GM23338 (cell line): ENCODE results near the gene STK39. TPM values are rescaled to one million over a fixed set of nuclear protein-coding genes. Genes with fewer than 3 reads are reported as not detected.

Experiments
- ATAC-seq: fragments of 200-7000 bp; cut with Tn5 transposase; 3 replicates; pipeline ENCODE4 v1.9.1; 2020
- DNase-seq: peaks from one replicate; pipeline ENCODE4 v3.0.0-alpha.2; 2015; ENCODE audit warnings: low spot score
- H2AFZ ChIP-seq: fragments of 200-600 bp; sonication (generic); 2 replicates; pipeline ENCODE4 v1.8.0; 2016; ENCODE audit warnings: antibody characterized with exemption, mild to moderate bottlenecking, moderate library complexity
- H3F3A ChIP-seq: fragments of 200-600 bp; sonication (generic); replicated peaks from 2 replicates; pipeline ENCODE4 v1.8.0; 2017; ENCODE audit warnings: antibody characterized with exemption, mixed run types, low read depth
- H3K27ac ChIP-seq: fragments of 200-600 bp; sonication (generic); 2 replicates; pipeline ENCODE4 v1.6.1; 2016; ENCODE audit warnings: low read depth
- H3K27me3 ChIP-seq: fragments of 200-600 bp; sonication (generic); 2 replicates; pipeline ENCODE4 v1.8.0; 2016; ENCODE audit warnings: mild to moderate bottlenecking, mixed run types, moderate library complexity; ENCODE audit not compliant: insufficient read depth
- H3K36me3 ChIP-seq: fragments of 200-600 bp; sonication (generic); 2 replicates; pipeline ENCODE4 v1.8.0; 2016; ENCODE audit warnings: mild to moderate bottlenecking; ENCODE audit not compliant: insufficient read depth
- H3K4me1 ChIP-seq: fragments of 200-600 bp; sonication (generic); 2 replicates; pipeline ENCODE4 v1.8.0; 2016; ENCODE audit warnings: mild to moderate bottlenecking, moderate library complexity; ENCODE audit not compliant: insufficient read depth
- H3K4me2 ChIP-seq: fragments of 200-600 bp; sonication (generic); 2 replicates; pipeline ENCODE4 v1.7.1; 2017; ENCODE audit warnings: mixed run types
- H3K4me3 ChIP-seq: fragments of 200-600 bp; sonication (generic); 2 replicates; pipeline ENCODE4 v1.6.1; 2016; ENCODE audit warnings: mixed run types
- H3K79me2 ChIP-seq: fragments of 200-600 bp; sonication (generic); replicated peaks from 2 replicates; pipeline ENCODE4 v1.8.0; 2017; ENCODE audit warnings: mild to moderate bottlenecking; ENCODE audit not compliant: insufficient read depth
- H3K9me2 ChIP-seq: fragments of 200-600 bp; sonication (generic); 2 replicates; pipeline ENCODE4 v1.8.0; 2017; ENCODE audit not compliant: insufficient read depth
- H4K20me1 ChIP-seq: fragments of 200-600 bp; sonication (generic); replicated peaks from 2 replicates; pipeline ENCODE4 v1.8.0; 2017; ENCODE audit warnings: mild to moderate bottlenecking; ENCODE audit not compliant: insufficient read depth
- H3K27ac Mint-ChIP-seq: 2 replicates; pipeline ENCODE4 v1.8.0; 2020; ENCODE audit warnings: inconsistent platforms, mild to moderate bottlenecking, moderate library complexity, mixed read lengths
- H3K27me3 Mint-ChIP-seq: 3 replicates; pipeline ENCODE4 v1.8.0; 2022; ENCODE audit warnings: low read depth, mild to moderate bottlenecking, moderate library complexity, mixed read lengths, inconsistent platforms; ENCODE audit not compliant: insufficient read depth, poor library complexity
- H3K36me3 Mint-ChIP-seq: 3 replicates; pipeline ENCODE4 v1.8.0; 2021; ENCODE audit warnings: low read depth, mild to moderate bottlenecking, inconsistent platforms, moderate library complexity, mixed read lengths
- H3K4me1 Mint-ChIP-seq: 3 replicates; pipeline ENCODE4 v1.8.0; 2020; ENCODE audit warnings: mild to moderate bottlenecking, inconsistent platforms, mixed read lengths
- H3K4me3 Mint-ChIP-seq: 3 replicates; pipeline ENCODE4 v1.8.0; 2021; ENCODE audit warnings: moderate library complexity, mild to moderate bottlenecking, inconsistent platforms, mixed read lengths
- H3K9me3 Mint-ChIP-seq: 3 replicates; pipeline ENCODE4 v1.8.0; 2020; ENCODE audit warnings: moderate library complexity, mild to moderate bottlenecking, inconsistent platforms, mixed read lengths
- CREB1 ChIP-seq: fragments of 250-450 bp; sonication (Bioruptor Pico); IDR thresholded peaks from 2 replicates; pipeline ENCODE4 v1.5.0; 2020; ENCODE audit warnings: low read depth, mild to moderate bottlenecking, moderate library complexity
- CTCF ChIP-seq, 2 experiments: fragments of 200-600 bp in 1 of 2; sonication (generic) in 1 of 2; conservative IDR thresholded peaks; 2 replicates each; pipeline versions ENCODE4 v1.5.1 to v1.6.1; 2016 to 2017; ENCODE audit warnings: antibody characterized with exemption in 2 of 2, low read depth in 2 of 2, mild to moderate bottlenecking in 2 of 2, moderate library complexity in 1 of 2
- EZH2 ChIP-seq: fragments of 200-600 bp; sonication (generic); IDR thresholded peaks from one replicate; pipeline ENCODE4 v1.8.0; 2017; ENCODE audit warnings: antibody characterized with exemption, mild to moderate bottlenecking, low read depth; ENCODE audit not compliant: unreplicated experiment
- EZH2phosphoT487 ChIP-seq: fragments of 200-600 bp; sonication (generic); IDR thresholded peaks from one replicate; pipeline ENCODE4 v1.8.1; 2018; ENCODE audit warnings: antibody characterized with exemption; ENCODE audit not compliant: unreplicated experiment
- JUNB ChIP-seq: IDR thresholded peaks from one replicate; pipeline ENCODE4 v1.6.1; 2016; ENCODE audit warnings: antibody characterized with exemption; ENCODE audit not compliant: unreplicated experiment
- NANOG ChIP-seq: IDR thresholded peaks from 2 replicates; pipeline ENCODE4 v1.6.1; 2016; ENCODE audit warnings: antibody characterized with exemption, borderline replicate concordance
- POLR2AphosphoS5 ChIP-seq: IDR thresholded peaks from 2 replicates; pipeline ENCODE4 v1.6.1; 2016; ENCODE audit warnings: antibody characterized with exemption, low read depth
- REST ChIP-seq: IDR thresholded peaks from one replicate; pipeline ENCODE4 v1.6.1; 2018; ENCODE audit warnings: antibody characterized with exemption; ENCODE audit not compliant: unreplicated experiment
- ZNF114 ChIP-seq: fragments of 250-450 bp; sonication (Bioruptor Pico); IDR thresholded peaks from 2 replicates; pipeline ENCODE4 v1.5.0; 2020; ENCODE audit warnings: mild to moderate bottlenecking, moderate library complexity
- ZNF462 ChIP-seq: fragments of 250-450 bp; sonication (Bioruptor Pico); IDR thresholded peaks from 2 replicates; pipeline ENCODE4 v1.5.0; 2020; ENCODE audit warnings: mild to moderate bottlenecking, moderate library complexity
- polyA plus RNA-seq: library from polyadenylated mRNA; unstranded; fragments of >200 nt; fragmentation: Nextera tagmentation; extraction: Ambion mirVana; gene quantifications from 2 replicates; pipeline ENCODE4 v1.2.1, GENCODE V29; 2016
- total RNA-seq: library from RNA; depleted of rRNA; stranded (reverse); fragments of >200 nt; shearing (Covaris generic); gene quantifications from 2 replicates; pipeline ENCODE4 v1.2.3, GENCODE V29; 2014

Gene STK39
- total and polyA plus RNA-seq, 2 experiments from 2014 or later, result 9.5 to 16.9 TPM

GRCh38 chr2:168039881-168040280 lies 207.5 kb downstream of the STK39 start (continued):
- TF ChIP-seq EZH2phosphoT487 (no peak), EZH2 (no peak), ZNF114 (CRISPR knock-in tag) (no peak), NANOG (no peak)

- Mint-ChIP-seq H3K27me3 (peaks cover 2% of the 10 kb centered on the region), H3K9me3 (no peaks in the 10 kb centered on the region)
Observed at GRCh38 chr2:168037778-168038177, 209.6 kb downstream of the STK39 start.

More at GRCh38 chr2:168037778-168038177, 209.6 kb downstream of the STK39 start:
- H3K4me2 ChIP-seq, result no peak overlapping the region
- H3K4me3 ChIP-seq, result no peak overlapping the region
- Mint-ChIP-seq H3K4me1 (no peaks in the 10 kb centered on the region), H3K36me3 (no peaks in the 10 kb centered on the region), H3K4me3 (no peak overlapping the region), H3K27ac (no peak overlapping the region)
- H3K27me3 ChIP-seq, result no peaks in the 10 kb centered on the region
- TF ChIP-seq EZH2phosphoT487 (no peak), EZH2 (no peak), POLR2AphosphoS5 (no peak), JUNB (no peak), CTCF (conservative IDR thresholded peaks at IDR 0.05; ENCODE audit: low read depth in 2 of 2) (no peak), REST (no peak), ZNF462 (CRISPR knock-in tag) (no peak), CREB1 (CRISPR knock-in tag) (no peak), NANOG (no peak)
- ATAC-seq (no peak), DNase-seq (no peak)
- H2AFZ ChIP-seq, result no peak overlapping the region
- H3F3A ChIP-seq, result no peaks in the 10 kb centered on the region
- no peaks in the 10 kb centered on the region for H3K9me2 ChIP-seq
- H3K79me2 ChIP-seq, result no peaks in the 10 kb centered on the region
- no peaks in the 10 kb centered on the region for H4K20me1 ChIP-seq
- H3K4me1 ChIP-seq, result no peaks in the 10 kb centered on the region
- H3K36me3 ChIP-seq, result no peaks in the 10 kb centered on the region
- H3K27ac ChIP-seq, result no peak overlapping the region
